HG03457 (cell line): ENCODE data around the gene LRRC18.

Experiments
- ATAC-seq: cut with Tn5 transposase; IDR thresholded peaks from one replicate; pipeline ENCODE4 v1.9.1; 2021; ENCODE audit warnings: moderate number of reproducible peaks; ENCODE audit not compliant: unreplicated experiment

The LRRC18 gene

DNA sequence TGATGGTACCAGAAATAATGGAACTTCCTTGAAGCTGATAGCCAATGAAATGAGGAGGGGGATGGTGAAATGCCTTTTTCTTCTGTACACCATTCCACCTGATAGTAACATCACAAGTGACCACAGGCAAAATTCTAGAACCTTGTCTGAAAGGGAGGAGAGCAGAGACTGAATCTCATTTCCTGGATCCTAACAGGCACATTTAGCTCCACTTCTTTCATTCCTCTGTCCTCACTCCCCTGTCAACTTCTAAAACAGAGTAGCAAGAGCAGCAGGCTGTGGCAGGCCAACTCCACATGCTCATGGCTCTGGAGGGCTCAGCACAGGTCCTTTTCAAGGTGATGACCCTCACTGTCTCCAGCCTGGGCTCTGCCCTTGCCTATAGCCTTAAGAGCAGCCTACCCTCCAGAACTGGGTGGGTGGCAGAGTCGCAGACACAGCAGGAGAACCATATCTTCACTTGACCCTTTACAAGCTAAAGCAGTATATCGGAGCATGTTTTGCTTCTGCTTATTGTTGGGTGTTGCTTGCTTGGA, at the start of gene LRRC18:
Gene LRRC18 (minus strand): TSS at position 51 of the 536 bp plus-strand sequence. CDS start 25,685 bp downstream, outside the sequence.
- ATAC-seq, result no peak

GRCh38 chr10:48985621-48986158, 46.0 kb upstream of the LRRC18 start:
- no peak for ATAC-seq

DNA sequence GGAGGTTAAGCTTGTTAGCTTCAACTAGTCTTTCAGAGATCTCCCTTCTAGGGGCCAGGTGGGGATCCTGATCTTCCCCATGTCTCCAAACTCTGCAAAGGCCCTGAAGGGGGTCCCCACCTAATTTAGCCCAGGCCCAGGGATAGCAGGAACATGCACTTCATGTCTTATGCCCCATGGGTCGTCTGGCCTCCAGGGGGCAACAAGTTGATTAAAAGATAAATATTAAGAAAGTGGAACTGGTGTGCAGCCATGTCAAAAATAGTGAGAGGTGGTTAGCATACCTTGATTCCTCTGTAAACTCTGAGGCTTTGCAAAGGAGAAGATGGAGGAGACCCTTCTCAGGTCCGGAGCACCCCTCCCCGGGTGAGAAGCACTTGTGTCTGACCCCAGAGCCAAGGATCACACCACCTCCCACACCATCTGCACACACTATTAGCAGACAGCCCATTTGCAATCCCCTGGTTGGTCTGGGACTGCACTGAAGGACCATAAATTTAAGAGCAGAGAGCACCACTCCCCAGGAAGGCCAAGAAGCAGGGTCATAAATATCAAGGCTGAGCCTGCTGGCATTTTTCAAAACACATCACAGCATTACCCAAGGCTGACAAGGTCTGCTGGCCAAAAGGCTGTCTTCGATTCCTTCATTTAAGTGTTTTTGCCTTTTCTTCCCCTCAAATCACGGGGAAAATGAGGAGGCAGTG, 44.2 kb upstream of the LRRC18 start:
- ATAC-seq, result no peak

- no peak for ATAC-seq
Measured at GRCh38 chr10:48982584-48982983, 42.9 kb upstream of the LRRC18 start.

DNA sequence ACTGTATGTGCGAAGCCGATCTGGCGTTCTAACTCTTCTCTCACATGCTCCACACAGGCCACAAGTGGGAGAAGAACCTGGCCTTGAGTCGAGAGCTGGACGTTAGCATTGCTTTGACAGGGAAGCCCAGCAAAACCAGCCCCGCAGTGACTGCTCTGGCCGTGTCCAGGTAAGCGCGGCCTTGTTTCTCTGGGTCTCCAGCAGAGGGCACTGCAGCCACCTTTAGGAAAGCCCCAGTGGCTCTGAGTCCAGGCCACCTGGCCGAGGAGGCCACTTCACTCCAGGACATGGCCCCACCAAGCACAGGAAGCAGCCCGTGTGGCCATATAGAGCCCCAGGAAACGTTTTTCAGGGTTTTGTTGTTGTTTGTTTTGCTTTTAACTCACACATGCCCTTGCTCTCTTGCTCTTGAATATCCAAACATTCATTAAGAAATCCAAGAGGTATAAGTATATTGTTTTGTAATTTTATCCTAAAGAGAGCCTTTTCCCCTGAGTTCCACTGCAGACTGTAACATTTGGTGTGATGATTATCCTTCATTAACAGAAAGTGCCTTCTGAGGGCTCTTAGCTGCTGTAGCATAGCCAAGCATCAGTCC, 41.8 kb upstream of the LRRC18 start:
- no peak for ATAC-seq

DNA sequence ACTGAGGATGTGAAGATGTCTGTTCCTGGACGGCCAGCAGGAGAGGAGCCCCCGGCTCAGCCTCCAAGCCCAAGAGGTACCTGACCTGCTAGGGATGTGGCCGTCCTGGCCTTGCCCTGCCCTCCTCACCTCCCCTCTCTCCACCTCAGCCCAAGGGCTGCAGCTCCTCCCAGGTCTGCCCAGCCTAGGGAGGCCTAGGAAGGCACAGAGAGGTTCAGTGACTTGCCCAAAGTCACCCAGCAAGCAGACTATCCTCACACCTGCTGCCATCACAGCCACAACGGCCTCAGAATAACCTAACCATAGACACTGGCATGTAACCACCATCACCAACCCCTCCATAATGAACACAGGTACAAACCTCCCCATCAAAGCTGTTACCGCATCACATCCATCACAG, 38.7 kb upstream of the LRRC18 start:
- ATAC-seq, result no peak

DNA sequence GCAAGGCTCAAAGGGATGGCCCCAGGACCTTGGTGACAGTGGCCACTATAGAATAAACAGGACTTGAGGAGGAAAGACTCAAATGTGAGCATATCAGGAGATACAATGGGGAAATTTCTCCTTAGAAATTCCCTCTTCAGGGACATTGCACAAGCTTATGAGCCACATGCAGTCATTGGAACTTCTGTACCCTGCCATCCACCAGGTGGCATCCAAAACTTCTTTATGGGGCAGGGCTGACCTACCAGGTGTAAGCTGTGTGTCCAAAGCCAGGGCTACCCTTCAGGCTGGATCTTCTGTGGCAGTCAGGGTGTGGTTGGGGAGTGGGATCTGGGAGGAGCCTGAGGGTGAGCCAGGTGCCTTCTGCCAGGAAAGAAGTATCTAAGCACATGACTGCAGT, 36.6 kb upstream of the LRRC18 start:
- ATAC-seq, result no peak

DNA sequence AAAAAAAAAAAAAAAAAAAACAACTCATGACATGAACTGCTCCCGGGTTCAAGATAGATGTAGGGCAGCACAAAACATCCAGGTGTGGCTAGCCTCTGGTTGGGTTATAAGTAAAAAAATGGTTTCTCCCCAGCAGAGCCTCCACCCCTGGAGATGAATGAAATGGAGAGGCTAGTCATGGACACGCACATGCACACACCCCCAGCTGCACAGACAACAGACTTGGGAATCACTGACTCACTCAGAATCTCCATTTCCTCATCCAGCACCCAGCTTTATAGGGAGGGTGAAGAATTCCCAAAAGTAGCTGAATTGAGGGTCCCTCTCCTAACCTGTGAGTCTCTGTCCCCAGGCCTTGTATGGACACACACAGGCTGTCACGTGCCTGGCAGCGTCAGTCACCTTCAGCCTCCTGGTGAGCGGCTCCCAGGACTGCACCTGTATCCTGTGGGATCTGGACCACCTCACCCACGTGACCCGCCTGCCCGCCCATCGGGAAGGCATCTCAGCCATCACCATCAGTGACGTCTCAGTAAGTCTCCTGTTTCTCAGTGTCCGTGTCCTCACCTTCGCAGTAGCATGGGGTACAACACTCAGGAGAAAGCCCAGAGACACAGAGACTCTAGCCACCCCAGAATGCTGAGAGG, 35.0 kb upstream of the LRRC18 start:
- no peak for ATAC-seq

GRCh38 chr10:48973065-48973464, 33.4 kb upstream of the LRRC18 start:
- ATAC-seq, result no peak

- ATAC-seq, result no peak
Measured at GRCh38 chr10:48970654-48971053, 31.0 kb upstream of the LRRC18 start.

- no peak for ATAC-seq
Measured at GRCh38 chr10:48970046-48970445, 30.4 kb upstream of the LRRC18 start.

- ATAC-seq, result no peak
Measured at GRCh38 chr10:48968036-48968435, 28.4 kb upstream of the LRRC18 start.

DNA sequence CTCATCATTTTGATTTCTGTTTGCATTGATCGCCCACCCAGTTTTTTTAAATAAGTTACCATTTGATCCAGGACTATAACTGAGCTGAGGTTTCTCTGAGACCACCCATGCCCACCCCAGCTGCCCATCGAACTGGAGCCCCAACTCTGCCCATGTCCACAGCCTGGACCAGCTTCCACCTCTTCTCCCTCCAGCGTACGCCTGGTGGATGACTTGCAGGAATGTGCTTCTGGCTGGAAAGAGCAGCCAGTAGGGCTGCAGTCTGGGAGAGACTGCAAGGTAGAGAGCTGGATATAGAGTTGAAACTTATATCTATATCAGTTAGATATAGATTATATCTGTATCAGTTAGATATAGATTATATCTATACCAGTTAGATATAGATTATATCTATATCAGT, 25.8 kb upstream of the LRRC18 start:
- no peak for ATAC-seq

- ATAC-seq, result no peak
Measured at GRCh38 chr10:48964038-48964437, 24.4 kb upstream of the LRRC18 start.

DNA sequence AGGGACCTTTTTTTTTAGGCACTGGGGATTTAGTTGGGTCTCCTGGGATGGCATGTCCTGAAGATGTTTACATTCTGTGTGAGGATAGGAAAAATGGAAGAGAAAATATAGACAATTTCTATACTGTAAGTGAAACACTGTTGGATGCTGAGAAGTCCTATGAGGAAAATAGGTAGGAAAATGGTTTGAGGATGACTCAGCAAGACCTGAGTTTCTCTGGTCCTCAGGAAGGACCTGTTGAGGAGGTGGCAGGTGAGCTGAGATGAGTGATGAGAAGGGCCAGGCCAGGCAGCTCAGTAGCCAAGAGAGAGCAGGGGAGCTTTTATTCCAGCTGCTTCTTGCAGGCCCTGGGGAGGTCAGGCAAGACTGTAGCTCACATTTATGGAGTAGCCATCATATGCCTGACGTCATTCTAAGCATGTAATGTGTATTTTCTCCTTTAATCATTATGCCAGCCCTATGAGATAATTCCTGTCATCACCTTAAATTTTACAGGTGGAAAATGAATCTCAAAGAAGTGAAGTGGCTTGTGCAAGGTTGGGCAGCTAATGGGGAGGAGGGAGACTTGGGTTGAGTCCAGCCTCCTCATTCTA, 19.1 kb upstream of the LRRC18 start:
- no peak for ATAC-seq

DNA sequence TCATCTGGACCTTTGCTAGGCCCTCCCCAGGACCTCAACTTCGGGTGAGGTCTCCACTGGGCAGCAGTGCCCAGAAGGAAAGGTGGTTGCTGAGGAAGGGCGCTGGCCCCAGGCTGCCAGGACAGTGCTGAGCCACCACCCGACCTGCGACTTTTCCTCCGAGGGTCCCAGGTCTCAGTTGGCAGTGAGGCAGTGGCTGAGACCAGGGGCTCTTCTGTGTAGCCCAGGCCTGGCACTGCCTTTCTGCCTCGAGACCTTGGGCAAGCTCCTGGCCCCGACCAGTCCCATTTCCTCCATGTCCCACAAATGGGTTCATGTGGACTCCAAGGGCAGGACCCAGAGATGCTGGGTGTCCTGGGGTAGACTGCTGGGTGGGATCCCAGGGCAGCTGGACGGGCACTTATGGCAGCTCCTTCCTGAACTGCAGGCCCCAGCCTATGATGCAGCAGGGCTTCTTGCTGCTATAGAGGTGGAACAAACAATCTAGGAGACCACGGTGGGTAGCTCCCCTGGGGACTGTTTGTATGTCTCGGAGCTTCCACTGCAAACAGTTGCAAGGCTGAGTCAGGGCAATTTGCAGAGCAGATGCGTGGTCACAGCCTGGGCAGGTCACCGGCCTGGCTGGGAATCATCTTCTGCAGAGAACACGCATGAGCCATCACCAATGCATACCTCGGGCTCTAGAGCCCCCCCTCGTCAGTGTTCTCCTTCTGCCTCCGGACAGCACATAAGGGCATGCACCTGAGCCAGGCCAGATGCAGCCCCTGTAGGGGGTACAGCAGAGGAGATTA, 17.9 kb upstream of the LRRC18 start:
- ATAC-seq, result no peak

DNA sequence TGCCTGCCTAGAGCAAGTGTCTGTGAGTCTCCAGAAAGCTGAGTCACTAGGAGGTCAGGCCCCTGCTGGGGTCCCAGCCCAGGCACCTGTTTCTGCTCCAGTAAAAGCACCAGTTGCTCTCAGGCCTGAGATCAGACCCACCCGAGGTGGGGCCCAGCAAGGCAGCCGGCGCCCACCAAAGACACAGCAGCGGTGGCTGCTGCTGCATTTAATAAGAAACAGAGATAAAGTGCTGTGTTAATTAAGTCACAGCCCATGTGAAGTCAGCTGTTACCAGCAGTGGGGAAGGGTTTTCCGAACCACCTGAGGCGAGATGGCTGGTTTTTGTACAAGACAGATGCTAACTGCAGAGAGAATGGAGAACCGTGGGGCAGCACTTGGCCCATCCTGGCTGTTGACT, 12.1 kb upstream of the LRRC18 start:
- ATAC-seq, result no peak

- no peak for ATAC-seq
Measured at GRCh38 chr10:48948470-48949037, 8.9 kb upstream of the LRRC18 start.

DNA sequence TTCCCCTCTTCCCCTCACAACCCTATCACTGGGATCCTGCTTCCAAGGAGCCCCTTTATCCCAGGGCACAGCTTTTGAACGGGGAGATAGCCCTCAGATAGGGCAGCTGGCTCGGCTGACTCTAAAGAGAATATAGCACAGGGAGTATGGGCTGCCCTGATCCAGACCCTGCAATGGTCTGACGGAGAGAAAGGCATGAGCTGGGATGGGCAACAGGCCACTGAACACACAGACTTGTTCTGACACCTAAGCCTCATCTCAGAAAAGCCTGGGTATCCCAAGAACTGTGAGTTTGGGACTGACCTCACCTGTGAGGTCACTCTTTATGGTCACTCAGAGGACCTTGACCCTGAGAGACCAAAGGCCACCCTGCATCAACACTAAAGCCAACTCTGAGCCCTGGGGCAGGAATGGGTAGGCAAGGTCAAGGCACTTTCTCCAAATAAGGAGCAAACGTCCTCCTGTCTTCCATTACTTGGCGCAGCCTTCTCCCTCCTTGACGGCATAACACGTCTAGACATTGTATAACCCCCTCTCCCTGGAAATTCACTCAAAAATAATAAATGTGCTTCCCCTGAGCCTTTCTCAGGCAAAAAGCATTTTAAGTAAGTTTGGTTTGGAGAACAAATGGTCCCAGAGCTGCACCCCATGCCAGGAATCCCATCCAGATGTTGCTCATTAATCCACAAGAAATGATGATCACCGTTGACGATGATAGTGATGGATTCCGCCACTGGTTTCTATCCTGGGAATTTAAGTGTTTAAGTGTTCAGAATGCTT, 8.2 kb upstream of the LRRC18 start:
- ATAC-seq, result no peak
